ENCODE results near the gene DDB1.

GRCh38 chr11:61375761-61376108, 42.8 kb upstream of the DDB1 start:
- TF ChIP-seq CTCF (IDR thresholded peaks at IDR 0.05; ENCODE audit: low read depth, low read length) (no peak), MYC (IDR thresholded peaks at IDR 0.05; ENCODE audit: low read depth, low read length) (no peak), POLR2A (IDR thresholded peaks at IDR 0.05; ENCODE audit: extremely low read depth, insufficient read length) (no peak), MAX (IDR thresholded peaks at IDR 0.05; ENCODE audit: low read depth, low read length) (no peak)

All from NB4 (cell line).